HG02870 (cell line): ENCODE data around the gene ZNF12.
"Not testable (repeated sequence)": the region's sequence is repeated elsewhere in the genome, so short reads cannot be mapped to it uniquely, and the experiment has no call there.

Source experiments
- ATAC-seq: cut with Tn5 transposase; IDR thresholded peaks from one replicate; pipeline ENCODE4 v1.9.1; 2021; ENCODE audit warnings: mild to moderate bottlenecking, moderate library complexity; ENCODE audit not compliant: unreplicated experiment

ZNF12 gene

DNA sequence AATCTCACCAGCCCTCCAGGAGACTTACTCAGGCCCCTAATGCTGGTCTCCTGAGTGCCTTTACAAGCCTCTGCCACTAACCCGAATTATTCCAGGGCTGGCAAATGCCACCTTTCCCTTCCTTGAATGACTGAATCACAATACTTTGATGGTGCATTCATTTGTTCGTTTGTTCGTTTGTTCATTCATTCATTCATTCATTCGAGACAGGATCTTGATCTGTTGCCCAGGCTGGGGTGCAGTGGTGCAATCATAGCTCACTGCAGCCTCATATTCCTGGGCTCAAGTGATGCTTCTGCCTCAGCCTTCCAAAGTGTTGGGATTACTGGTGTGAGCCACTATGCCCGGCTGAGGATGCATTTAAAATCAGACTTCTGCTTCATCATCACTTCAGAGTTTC, 6.0 kb downstream of the ZNF12 start:
- ATAC-seq: no peak

DNA sequence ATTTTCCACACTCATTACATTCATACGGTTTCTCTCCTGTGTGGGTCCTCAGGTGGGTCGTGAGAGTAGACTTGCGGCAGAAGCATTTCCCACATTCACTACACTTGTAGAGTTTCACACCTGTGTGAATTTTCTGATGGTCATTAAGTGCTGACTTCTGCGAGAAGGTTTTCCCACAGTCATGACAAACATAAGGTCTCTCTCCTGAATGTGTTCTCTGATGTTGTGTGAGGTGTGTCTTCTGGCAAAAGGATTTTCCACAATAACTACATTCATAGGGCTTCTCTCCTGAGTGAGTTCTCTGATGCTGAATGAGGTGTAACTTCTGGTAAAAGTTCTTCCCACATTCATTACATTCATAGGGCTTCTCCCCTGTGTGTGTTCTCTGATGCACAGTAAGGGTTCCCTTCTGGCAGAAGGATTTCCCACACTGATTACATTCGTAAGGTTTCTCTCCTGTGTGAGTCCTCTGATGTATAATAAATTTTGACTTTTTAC, 15.1 kb downstream of the ZNF12 start:
- no peak for ATAC-seq

DNA sequence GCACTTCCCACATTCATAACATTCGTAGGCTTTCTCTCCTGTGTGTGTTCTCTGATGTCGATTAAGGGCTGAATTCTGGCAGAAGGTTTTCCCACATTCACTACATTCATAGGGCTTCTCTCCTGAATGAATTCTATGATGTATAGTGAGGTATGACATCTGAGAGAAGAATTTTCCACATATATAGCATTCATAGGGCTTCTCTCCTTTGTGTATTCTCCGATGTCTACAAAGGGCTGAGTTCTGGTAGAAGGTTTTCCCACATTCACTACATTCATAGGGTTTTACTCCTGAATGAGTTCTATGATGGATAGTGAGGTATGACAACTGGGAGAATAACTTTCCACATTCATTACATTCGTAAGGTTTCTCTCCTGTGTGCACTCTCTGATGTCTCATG, 15.6 kb downstream of the ZNF12 start:
- no peak for ATAC-seq

DNA sequence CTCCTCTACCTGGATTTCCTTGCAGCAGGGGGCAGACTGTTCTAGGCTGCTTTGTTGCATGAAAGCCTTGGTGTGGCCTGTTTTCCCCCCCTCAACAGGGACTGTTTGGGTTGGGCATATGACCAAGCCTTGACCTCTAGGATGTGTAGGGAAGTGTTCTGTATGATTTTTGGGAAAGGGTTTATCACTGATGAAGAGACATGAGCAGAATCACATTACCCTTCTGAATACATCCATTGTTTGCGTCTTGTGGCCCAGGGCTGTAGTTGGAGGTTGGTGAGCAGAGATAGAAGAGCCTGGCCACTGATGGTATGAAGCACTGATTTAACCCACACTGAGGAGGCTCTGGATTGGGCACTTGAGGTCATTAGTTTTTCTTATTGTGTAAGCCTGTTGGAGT, 26.6 kb downstream of the ZNF12 start:
- no peak for ATAC-seq

DNA sequence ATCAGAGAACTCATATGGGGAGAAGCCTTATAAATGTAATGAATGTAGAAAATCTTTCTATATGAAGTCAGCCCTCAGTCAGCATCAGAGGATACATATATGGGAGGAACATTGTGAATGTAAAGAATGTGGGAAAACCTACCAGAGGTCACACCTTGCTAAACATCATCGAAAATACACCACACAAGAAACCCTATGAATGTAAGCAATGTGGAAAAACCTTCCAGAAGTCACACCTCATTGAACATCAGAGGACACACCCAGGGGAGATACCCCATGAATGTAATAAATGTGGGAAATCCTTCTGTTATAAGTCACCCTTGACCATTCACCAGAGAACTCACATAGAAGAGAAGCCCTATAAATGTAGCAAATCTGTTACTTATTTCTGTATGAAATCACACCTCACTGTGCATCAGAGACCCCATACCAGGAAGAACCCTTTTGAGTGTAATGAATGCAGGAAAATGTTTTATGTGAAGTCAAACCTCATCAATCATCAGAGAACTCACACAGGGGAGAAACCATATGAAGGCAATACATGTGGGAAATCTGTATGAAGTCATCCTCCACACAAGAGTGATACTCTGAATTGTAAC, 30.8 kb downstream of the ZNF12 start:
- ATAC-seq: no peak

DNA sequence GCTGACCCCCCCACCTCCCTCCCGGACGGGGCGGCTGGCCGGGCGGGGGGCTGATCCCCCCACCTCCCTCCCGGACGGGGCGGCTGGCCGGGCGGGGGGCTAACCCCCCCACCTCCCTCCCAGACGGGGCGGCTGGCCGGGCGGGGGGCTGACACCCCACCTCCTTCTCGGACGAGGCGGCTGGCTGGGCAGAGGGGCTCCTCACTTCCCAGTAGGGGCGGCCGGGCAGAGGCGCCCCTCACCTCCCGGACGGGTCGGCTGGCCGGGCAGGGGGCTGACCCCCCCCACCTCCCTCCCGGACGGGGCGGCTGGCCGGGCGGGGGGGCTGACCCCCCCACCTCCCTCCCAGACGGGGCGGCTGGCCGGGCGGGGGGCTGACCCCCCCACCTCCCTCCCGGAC, 35.9 kb downstream of the ZNF12 start:
- not testable (repeated sequence) for ATAC-seq

DNA sequence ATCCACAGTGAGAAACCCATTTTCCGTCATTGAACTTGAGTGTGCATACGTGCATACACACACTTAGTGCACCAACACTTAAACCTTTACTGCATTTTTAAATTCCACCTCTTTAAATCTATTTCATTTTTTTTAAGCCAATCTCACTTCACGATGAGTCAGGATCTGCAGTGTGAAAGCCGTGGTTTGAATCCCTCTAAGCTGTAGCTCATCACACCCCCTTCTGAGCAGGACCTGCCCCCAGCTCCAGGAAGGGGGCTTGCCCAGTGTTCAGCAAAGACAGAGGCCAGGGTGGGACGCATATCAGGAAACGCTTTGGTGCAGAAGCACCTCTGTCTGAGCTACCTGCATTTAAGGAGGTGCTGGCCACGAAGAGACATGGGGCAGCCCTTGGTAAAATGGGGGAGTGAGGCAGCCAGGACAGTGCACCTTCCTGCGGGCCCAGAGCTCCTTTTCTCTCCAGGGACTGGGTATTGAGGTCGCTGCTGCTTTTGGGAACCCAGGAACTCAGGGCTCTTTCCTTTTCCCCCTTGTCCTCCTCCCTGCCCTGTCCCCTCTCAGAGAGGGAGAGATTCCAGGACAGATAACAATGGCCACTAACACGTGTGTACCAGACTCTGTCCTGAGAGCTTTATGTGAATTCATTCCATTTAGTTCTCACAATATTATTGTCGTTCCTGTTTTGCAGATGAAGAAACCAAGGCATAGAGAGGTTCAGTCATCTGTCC, 48.0 kb downstream of the ZNF12 start:
- ATAC-seq: no peak

DNA sequence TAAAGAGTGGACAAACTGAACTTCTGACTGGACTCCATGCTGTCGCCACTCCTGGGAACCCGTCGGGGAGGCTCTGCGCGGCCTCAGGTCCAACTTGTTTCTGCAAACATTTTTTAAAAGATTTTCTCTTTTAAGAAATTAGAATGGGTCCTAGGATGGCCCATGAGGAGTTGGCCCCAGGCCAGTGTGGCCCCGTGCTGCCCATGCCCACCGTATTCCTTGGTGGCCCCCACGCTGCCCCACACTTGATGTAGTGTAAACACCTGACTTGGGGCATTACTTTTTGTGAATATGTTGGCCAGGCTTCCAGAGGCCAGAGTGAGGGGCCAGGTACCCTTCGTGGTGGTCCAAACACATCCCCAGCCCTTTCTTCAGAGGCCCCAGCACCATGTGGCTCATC, 50.3 kb downstream of the ZNF12 start:
- no peak for ATAC-seq

DNA sequence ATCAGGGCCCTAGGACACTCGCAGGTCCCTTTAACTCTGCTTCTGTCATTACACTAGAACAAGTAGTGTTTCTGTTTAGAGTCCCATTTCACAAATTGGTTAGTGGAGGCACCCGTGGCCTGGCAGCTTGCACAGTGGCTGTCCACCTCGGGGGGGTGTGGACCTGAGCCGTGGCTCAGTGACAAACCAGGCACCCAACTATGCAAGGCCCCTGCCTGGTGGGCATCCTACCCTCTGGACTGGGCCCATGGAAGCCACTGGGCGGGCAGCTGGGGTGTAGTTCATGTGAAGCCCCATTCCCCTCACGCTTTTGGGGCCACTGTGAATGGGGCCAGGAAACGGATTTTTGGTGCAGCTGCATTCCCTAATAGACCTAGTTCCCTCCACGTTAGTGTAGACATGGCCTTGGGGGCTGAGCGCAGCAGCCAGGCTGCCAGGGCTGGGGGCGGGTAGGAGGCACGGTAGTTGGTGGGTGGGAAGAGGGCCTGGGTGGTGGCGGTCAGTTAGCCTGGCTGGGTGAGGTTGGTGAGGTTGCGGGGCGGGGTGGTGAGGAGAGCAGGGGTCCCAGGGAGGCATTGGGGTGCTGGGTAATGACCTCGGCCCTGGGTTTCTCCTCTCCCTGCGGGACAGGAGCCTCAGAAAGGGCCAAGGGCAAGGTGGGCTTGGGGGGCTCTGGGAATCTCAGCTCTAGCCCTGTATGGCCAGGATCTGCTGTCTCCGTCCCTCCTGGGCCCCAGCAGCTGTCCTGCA, 50.9 kb downstream of the ZNF12 start:
- ATAC-seq: no peak

DNA sequence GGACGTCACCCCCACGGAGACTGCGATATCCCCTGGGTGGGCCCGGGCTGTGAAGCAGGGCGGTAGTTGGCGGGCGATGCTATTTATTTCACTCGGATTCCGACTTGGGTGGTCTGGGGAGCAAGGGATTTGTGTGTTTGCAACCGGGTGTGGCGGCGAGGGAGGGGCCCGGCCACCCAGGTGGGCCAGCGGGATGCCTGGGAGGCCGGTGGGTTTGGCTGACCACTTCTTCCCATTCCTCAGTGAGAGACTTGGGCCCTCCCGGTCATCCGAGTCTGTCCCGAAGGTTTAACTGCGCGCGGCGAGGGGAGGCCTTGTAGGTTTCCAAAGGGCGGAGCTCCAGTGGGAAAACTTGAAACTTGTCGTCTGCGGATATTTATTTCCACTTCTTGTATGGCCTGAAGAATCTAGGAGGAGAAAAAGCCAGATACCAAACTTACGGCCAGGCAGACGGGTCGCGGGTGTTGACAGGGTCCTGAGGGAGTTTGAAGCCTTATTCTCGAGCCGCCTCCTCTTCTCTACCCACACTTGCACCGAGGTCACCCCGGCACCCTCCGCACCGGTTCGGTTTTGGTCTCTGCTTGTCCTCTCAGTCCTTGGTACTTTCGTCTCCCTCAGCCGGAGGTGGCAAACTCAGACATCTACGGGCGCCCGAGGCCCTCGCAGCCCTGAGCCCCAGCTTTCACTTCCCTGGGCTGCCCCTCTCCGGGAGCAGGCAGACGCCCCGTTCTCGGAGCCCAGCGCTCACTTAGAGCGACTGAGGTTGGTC, 51.7 kb downstream of the ZNF12 start:
- no peak for ATAC-seq

DNA sequence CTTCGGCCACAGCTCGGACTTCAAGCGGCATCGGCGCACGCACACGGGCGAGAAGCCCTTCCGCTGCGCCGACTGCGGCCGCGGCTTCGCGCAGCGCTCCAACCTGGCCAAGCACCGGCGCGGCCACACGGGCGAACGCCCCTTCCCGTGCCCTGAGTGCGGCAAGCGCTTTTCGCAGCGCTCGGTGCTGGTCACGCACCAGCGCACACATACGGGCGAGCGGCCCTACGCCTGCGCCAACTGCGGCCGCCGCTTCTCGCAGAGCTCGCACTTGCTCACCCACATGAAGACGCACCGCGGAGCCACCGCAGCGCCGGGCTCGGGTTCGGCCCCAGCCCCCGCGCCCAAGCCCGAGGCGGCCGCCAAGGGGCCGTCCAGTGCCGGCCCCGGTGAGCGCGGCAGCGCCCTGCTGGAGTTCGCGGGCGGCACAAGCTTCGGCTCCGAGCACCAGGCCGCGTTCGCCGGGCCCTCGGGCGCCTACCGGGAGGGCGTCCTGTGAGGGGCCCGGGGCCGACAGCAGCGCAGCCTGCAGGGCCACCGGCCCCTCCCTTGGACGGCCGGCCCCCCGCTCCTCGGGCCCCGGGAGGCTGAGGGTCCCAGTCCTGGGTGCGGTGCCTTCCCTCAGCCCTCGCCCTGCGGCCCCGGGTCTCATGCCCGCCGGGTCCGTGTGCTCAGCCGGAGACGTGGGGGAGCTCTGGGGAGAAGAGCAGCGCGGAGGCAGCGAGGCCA, 52.5 kb downstream of the ZNF12 start:
- no peak for ATAC-seq

DNA sequence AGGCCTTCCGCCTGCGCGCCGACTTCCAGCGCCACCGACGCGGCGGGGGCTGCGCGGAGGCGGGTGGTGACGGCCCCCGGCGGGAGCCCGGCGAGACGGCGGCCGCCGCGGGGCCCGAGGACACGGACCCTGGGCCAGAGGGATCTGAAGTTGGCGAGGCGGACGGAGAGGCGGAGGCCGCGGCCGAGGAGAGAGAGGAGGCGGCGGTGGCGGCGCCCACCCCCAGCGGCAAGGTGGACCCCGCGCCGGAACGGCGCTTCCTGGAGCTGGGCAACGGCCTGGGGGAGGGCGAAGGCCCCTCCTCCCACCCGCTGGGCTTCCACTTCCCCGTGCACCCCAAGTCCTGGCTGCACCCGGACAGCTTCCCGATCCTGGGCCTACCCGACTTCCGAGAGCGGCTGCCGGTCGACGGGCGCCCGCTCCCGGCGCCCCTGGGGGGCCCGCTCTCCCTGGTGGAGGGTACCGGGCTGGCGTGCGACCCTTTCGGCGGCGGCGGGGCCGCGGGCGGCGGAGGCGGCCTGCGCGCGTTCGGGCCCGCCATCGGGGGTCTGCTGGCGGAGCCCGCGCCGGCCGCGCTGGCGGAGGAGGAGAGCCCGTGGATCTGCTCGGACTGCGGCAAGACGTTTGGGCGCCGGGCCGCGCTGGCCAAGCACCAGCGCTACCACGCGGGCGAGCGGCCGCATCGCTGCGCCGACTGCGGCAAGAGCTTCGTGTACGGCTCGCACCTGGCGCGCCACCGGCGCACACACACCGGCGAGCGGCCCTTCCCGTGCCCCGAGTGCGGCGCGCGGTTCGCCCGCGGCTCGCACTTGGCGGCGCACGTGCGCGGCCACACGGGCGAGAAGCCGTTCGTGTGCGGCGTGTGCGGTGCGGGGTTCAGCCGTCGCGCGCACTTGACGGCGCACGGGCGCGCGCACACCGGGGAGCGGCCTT, 53.4 kb downstream of the ZNF12 start:
- no peak for ATAC-seq

DNA sequence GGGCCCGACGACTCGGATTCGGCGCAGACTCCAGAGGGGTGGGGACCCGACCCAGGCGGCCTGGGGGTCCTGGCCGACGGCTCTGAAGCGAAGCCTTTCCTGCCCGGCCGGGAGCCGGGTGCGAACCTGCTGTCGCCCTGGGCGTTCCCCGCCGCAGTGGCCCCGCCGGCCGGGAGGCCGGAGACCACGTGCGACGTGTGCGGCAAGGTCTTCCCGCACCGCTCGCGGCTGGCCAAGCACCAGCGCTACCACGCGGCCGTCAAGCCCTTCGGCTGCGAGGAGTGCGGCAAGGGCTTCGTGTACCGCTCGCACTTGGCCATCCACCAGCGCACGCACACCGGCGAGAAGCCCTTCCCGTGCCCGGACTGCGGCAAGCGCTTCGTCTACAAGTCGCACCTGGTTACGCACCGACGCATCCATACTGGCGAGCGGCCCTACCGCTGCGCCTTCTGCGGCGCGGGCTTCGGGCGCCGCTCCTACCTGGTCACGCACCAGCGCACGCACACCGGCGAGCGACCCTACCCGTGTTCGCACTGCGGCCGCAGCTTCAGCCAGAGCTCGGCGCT, 54.2 kb downstream of the ZNF12 start:
- ATAC-seq: no peak

DNA sequence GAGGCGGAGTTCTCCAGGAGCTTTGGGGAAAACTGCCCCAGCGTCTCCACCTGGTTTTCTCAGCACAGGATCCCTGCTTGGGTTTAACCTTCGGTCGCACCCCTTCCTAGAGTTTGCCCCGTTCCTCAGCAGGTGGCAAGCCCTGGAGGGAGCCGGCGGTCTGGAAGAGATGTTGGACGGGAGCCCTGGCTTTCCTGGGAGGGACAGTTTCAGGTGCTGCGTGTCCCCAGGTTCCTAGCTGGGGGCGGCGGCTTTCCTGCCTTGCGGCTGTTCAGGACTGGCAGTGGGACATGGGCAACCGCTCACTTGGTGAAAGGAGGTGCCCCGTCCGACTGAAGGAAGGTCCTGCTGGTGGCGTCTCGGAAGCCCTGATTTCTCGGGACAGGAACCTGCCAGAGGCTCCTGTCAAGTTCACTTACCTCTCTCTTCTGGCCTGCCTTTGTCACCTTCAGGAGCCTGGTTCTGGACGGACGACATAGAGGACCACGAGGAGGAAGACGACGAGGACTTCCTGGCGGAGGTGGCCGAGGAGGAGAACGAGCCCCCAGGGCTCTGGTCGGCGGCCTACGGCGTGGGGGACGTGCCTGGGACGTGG, 54.8 kb downstream of the ZNF12 start:
- no peak for ATAC-seq

DNA sequence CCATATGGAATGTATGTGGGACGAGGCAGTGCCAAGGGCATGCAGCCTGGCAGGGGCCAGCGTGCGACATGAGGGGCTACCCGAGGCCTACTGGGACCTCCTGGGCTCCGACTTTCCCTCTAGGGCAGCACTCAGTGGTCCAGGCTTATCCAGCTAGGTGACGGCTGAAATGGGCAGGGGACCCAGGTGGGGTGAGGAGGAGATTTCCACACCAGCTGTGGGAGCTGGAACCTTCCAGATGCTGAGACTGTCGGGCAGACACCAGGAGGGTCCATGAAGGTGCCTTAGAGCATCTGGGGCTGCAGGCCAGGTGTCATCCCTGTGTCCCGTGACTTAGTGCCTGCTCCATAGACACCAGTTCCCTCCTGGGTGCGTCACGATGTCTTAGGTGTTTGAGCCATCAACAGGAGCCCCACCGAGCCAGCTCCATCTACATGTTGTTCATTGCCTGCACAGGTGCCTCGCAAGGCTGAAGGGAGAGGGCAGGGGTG, 56.2 kb downstream of the ZNF12 start:
- ATAC-seq: no peak

DNA sequence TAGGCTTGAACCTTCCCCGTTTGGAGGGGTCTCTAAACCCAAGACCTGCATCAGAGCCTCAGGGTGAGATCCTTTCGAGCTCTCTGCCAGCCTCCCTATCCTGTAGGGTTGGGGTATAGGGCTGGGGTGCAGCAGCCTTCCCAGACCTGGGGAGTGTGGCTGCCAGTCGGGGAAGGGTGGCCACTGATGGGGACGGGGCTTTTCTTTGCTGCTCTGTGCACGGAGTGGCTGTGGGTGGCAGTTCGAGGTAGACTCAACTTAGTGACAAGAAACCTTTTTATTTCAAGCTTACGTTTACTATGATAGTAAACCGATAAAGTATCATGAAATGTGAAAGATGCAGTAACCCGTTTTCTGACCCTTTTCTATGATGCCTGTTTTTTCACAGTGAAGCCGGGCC, 56.7 kb downstream of the ZNF12 start:
- no peak for ATAC-seq

DNA sequence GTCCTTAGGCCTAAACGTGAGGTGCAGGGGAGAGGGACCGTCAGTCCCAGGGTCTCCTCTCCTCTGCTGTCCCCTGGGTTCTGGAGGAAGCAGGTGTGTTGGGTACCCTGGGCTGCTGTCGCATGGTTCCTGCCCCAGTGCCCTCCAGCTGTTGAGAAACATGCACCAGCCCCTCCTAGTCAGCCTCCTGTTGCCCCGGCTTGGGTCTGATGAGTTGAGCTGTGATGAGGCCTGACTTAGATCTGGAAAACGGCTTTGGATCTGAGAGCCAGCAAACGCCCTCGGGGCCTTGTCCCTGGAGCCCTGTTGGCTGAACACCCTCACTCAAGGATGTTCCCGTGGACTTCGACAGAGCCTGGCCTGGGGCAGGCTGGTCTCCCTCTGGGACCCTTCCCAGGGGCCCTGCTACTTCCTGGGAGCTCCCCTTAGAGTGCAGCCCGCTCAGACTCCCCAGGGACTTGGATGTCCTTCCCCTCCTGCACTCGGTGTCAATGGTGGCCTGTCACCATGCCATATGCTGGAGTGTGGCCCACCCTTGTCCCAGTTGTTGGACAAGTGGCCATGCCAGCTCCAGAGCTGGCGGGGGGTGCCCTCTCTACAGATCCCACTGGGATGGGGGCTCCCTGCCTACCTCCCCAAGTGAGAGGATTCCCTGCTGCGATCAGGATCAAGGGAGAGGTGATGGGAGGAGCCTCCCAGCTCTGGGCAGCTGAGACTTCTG, 57.3 kb downstream of the ZNF12 start:
- no peak for ATAC-seq

DNA sequence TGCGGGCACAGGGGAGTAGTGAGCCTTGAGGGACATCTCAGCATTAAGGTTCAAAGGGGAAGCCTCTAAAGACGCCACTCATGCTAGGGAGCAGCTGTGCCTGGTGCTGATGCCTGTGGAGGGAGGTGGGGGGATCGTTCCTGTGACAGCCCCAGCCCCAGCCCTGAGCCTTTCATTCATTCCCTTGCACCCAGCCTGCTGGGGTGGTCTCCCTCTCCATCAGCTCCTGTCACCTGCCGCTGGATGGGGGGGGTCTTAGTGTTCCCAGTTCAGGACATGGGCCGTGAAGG, 58.0 kb downstream of the ZNF12 start:
- ATAC-seq: no peak
